Fibroblast of skin of abdomen (primary cell): Measurements from ENCODE around the gene TBATA. TPM values are rescaled to one million over a fixed set of nuclear protein-coding genes. Genes with fewer than 3 reads are reported as not detected.

ENCODE experiments used
- DNase-seq: peaks from one replicate; pipeline ENCODE4 v3.0.0-alpha.2; 2013
- polyA plus RNA-seq, 2 experiments: library from polyadenylated mRNA; unstranded; fragments of 120-200 nt; gene quantifications; one replicate each; pipeline ENCODE4 v1.2.1, GENCODE V29; 2013; ENCODE audit not compliant: insufficient read length in 2 of 2

TBATA gene
- not detected for polyA plus RNA-seq (2013, experiment 1 of 2; ENCODE audit: insufficient read length)
- polyA plus RNA-seq (2013, experiment 2 of 2; ENCODE audit: insufficient read length): not detected

- no peak for DNase-seq
These were observed at the start of gene TBATA for GRCh38 chr10:70785190-70785589. TBATA (minus strand) TSS chr10:70785377; CDS start chr10:70783379, 1,998 bp downstream.

GRCh38 chr10:70834441-70835151 is 49.4 kb upstream of the TBATA start:
- no peak for DNase-seq

- DNase-seq: no peak
These were observed 48.8 kb upstream of the TBATA start for GRCh38 chr10:70834021-70834420.

- no peak for DNase-seq
These were observed 48.4 kb upstream of the TBATA start for GRCh38 chr10:70833601-70834000.

- DNase-seq: peak; percentile 94
These were observed 47.8 kb upstream of the TBATA start for GRCh38 chr10:70832852-70833528.

- DNase-seq: no peak
These were observed 47.0 kb upstream of the TBATA start for GRCh38 chr10:70832221-70832620.

- DNase-seq: no peak
These were observed 45.0 kb upstream of the TBATA start for GRCh38 chr10:70830164-70830563.

GRCh38 chr10:70829543-70829942 is 44.4 kb upstream of the TBATA start:
- DNase-seq: no peak

- DNase-seq: no peak
These were observed 43.7 kb upstream of the TBATA start for GRCh38 chr10:70828923-70829322.

- no peak for DNase-seq
These were observed 42.0 kb upstream of the TBATA start for GRCh38 chr10:70827086-70827757.

GRCh38 chr10:70822076-70822820 is 37.1 kb upstream of the TBATA start:
- no peak for DNase-seq

GRCh38 chr10:70820976-70821750 is 36.0 kb upstream of the TBATA start:
- DNase-seq: no peak

GRCh38 chr10:70816220-70816894 is 31.2 kb upstream of the TBATA start:
- DNase-seq: peak; percentile 93

GRCh38 chr10:70815504-70816219 is 30.5 kb upstream of the TBATA start, which contains the start of gene SGPL1:
SGPL1 (plus strand) TSS chr10:70815948; CDS start chr10:70816854, 906 bp downstream.
- peak; percentile 84 for DNase-seq

GRCh38 chr10:70814126-70814525 is 28.9 kb upstream of the TBATA start:
- no peak for DNase-seq

GRCh38 chr10:70812814-70813213 is 27.6 kb upstream of the TBATA start:
- DNase-seq: no peak

- no peak for DNase-seq
These were observed 26.7 kb upstream of the TBATA start for GRCh38 chr10:70811881-70812280.

GRCh38 chr10:70810967-70811366 is 25.8 kb upstream of the TBATA start:
- no peak for DNase-seq

- peak; percentile 55 for DNase-seq
These were observed 24.5 kb upstream of the TBATA start for GRCh38 chr10:70809726-70810125.

- peak; percentile 30 for DNase-seq
These were observed 23.9 kb upstream of the TBATA start for GRCh38 chr10:70809011-70809611.
